ENCODE measurements around the gene TTLL5. TPM values are rescaled to one million over a fixed set of nuclear protein-coding genes. Genes with fewer than 3 reads are reported as not detected.

TTLL5 gene
- total and polyA plus RNA-seq, 2 of the 4 experiments (the other 2 are of a cell fraction), result 11.9 to 16.7 TPM

GRCh38 chr14:75752086-75752485, 91.0 kb downstream of the TTLL5 start:
- Histone ChIP-seq H2BK20ac (ENCODE audit: low read depth, low read length) (no peak overlapping the region), H4K8ac (ENCODE audit: low read depth in 2 of 2, low read length in 2 of 2) (no peak overlapping the region), H2BK5ac (ENCODE audit: low read depth, low read length, poor library complexity, severe bottlenecking) (no peak overlapping the region), H3K14ac (replicated peaks; ENCODE audit: low read depth, low read length) (no peak overlapping the region), H3K27me3 (ENCODE audit: control insufficient read depth, insufficient read depth, low read length) (no peaks in the 10 kb centered on the region), H3K9me3 (ENCODE audit: control insufficient read depth, insufficient read depth, low read length) (no peaks in the 10 kb centered on the region), H3K9me1 (ENCODE audit: insufficient read depth, low read length) (peaks cover 4% of the 10 kb centered on the region), H4K20me1 (ENCODE audit: insufficient read depth, low read length) (no peaks in the 10 kb centered on the region), H3K4me1 (ENCODE audit: control insufficient read depth, insufficient read depth, low read length) (peaks cover 1% of the 10 kb centered on the region; the same call in 1 of the 2 replicates), H3K56ac (ENCODE audit: extremely low read depth, insufficient read depth, low read length) (no peak overlapping the region), H2AK9ac (replicated peaks; ENCODE audit: low read depth, low read length, poor library complexity) (no peak overlapping the region), H2AFZ (replicated peaks; ENCODE audit: low read length, poor library complexity) (no peak overlapping the region), H3K4ac (ENCODE audit: low read depth, low read length) (no peak overlapping the region), H3K36me3 (ENCODE audit: control insufficient read depth, insufficient read depth, low read length) (no peaks in the 10 kb centered on the region), H3K4me3 (ENCODE audit: insufficient read depth, low read depth, low read length) (no peak overlapping the region), H3K9ac (ENCODE audit: low read depth, low read length) (no peak overlapping the region), H3K27ac (ENCODE audit: insufficient read depth, low read length) (no peak overlapping the region), H3K23ac (ENCODE audit: low read depth, low read length) (no peak overlapping the region), H3K79me1 (ENCODE audit: low read depth in 1 of 2, low read length in 2 of 2) (no peaks in the 10 kb centered on the region), H4K91ac (ENCODE audit: insufficient read depth, low read depth, low read length) (no peak overlapping the region), H2BK120ac (ENCODE audit: low read depth, low read length) (no peak overlapping the region), H3K18ac (ENCODE audit: low read depth, low read length) (no peak overlapping the region; the same call in 1 of the 2 replicates), H2BK15ac (ENCODE audit: low read depth, low read length) (no peak overlapping the region), H3K4me2 (ENCODE audit: low read depth, low read length) (no peak overlapping the region), H4K5ac (ENCODE audit: low read depth, low read length) (no peak overlapping the region), H2AK5ac (ENCODE audit: low read depth, low read length) (no peak overlapping the region)
- no TSS peak for BruUV-seq (replicated peaks)
- ChIA-PET CTCF (interaction anchor here (1.0 kb wide), 1 partner anchor 15 kb away, joined by 3 read pairs; no protein-coding TSS in a partner anchor), POLR2A (ENCODE audit: unreplicated experiment) (no interaction called here)
- ATAC-seq (ENCODE audit: low read depth) (no peak), DNase-seq (no peak)
- WGBS, 2 experiments (ENCODE audit: extremely low coverage in 2 of 2, insufficient read length in 1 of 2), result no CpG with 5 or more reads among the region's 3 CpGs
- in situ Hi-C loops (cut with MboI; ENCODE audit: low sequenced_read_pairs) (no loop called here), dilution Hi-C loops (cut with HindIII; ENCODE audit: low sequenced_read_pairs, unreplicated experiment) (no loop called here), intact Hi-C loops (cut with micrococcal nuclease) (no loop called here)
- no peak for TF ChIP-seq RCOR1 (IDR thresholded peaks at IDR 0.05; ENCODE audit: insufficient replicate concordance, low read length)
- TF ChIP-seq FOS (IDR thresholded peaks at IDR 0.05; ENCODE audit: low read depth, low read length), result no peak
- TF ChIP-seq CEBPB (IDR thresholded peaks at IDR 0.05; ENCODE audit: low read depth, low read length), result no peak
- TF ChIP-seq SMC3 (IDR thresholded peaks at IDR 0.05; ENCODE audit: low read depth, low read length), result no peak
- TF ChIP-seq MXI1 (IDR thresholded peaks at IDR 0.05; ENCODE audit: borderline replicate concordance, low read depth, low read length), result no peak
- TF ChIP-seq ELK1 (IDR thresholded peaks at IDR 0.05; ENCODE audit: borderline replicate concordance, low read depth, low read length), result no peak
- TF ChIP-seq RAD21 (IDR thresholded peaks at IDR 0.05; ENCODE audit: low read length), result no peak
